PFSK-1 (cell line): ENCODE data around the gene KPTN.

Experiments
- POLR2AphosphoS5 ChIP-seq: IDR thresholded peaks from 2 replicates; pipeline ENCODE4 v1.6.1; 2012; ENCODE audit warnings: low read depth, mild to moderate bottlenecking, control low read depth, low read length, moderate library complexity
- SIN3A ChIP-seq: IDR thresholded peaks from 2 replicates; pipeline ENCODE4 v1.6.1; 2012; ENCODE audit warnings: mild to moderate bottlenecking, low read length, moderate library complexity, borderline replicate concordance; ENCODE audit not compliant: insufficient read depth
- TAF1 ChIP-seq: IDR thresholded peaks from 2 replicates; pipeline ENCODE4 v1.6.1; 2012; ENCODE audit warnings: low read length, control low read depth, borderline replicate concordance; ENCODE audit not compliant: insufficient read depth
- TF ChIP-seq, protein P1 (sequence below), 2 experiments: IDR thresholded peaks; 2 replicates each; pipeline versions ENCODE4 v1.6.1 to v1.8.0; 2011 to 2012; ENCODE audit warnings: low read depth in 2 of 2, low read length in 2 of 2, control low read depth in 1 of 2, inconsistent platforms in 1 of 2, mild to moderate bottlenecking in 1 of 2, moderate library complexity in 1 of 2; ENCODE audit not compliant: insufficient read depth in 1 of 2

DNA sequence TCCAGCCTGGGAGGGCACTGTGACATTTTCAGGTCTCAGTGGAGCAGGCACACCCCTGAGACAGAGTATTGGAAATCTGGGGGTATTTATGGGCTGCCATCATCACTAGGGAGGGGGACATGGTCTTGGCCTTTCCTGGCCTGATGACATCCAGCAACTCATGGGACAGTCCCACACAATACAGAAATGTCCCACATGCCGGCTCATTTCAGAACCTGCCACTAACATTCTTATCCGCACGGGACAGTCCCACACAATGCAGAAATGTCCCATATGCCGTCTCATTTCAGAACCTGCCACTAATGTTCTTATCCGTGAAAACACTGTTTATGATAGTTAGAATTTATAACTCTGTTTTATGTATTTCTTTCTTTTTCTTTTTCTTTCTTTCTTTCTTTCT lies 22.1 kb downstream of the KPTN start:
- no peak for TF ChIP-seq POLR2AphosphoS5
- TF ChIP-seq, protein P1, sequence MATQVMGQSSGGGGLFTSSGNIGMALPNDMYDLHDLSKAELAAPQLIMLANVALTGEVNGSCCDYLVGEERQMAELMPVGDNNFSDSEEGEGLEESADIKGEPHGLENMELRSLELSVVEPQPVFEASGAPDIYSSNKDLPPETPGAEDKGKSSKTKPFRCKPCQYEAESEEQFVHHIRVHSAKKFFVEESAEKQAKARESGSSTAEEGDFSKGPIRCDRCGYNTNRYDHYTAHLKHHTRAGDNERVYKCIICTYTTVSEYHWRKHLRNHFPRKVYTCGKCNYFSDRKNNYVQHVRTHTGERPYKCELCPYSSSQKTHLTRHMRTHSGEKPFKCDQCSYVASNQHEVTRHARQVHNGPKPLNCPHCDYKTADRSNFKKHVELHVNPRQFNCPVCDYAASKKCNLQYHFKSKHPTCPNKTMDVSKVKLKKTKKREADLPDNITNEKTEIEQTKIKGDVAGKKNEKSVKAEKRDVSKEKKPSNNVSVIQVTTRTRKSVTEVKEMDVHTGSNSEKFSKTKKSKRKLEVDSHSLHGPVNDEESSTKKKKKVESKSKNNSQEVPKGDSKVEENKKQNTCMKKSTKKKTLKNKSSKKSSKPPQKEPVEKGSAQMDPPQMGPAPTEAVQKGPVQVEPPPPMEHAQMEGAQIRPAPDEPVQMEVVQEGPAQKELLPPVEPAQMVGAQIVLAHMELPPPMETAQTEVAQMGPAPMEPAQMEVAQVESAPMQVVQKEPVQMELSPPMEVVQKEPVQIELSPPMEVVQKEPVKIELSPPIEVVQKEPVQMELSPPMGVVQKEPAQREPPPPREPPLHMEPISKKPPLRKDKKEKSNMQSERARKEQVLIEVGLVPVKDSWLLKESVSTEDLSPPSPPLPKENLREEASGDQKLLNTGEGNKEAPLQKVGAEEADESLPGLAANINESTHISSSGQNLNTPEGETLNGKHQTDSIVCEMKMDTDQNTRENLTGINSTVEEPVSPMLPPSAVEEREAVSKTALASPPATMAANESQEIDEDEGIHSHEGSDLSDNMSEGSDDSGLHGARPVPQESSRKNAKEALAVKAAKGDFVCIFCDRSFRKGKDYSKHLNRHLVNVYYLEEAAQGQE (IDR thresholded peaks at IDR 0.05; ENCODE audit: insufficient read depth in 1 of 2, low read depth in 2 of 2, low read length in 2 of 2), result no peak
- no peak for TF ChIP-seq SIN3A
- TF ChIP-seq TAF1, result no peak
